Measurements from ENCODE around the gene IL7R.

Gene IL7R

DNA sequence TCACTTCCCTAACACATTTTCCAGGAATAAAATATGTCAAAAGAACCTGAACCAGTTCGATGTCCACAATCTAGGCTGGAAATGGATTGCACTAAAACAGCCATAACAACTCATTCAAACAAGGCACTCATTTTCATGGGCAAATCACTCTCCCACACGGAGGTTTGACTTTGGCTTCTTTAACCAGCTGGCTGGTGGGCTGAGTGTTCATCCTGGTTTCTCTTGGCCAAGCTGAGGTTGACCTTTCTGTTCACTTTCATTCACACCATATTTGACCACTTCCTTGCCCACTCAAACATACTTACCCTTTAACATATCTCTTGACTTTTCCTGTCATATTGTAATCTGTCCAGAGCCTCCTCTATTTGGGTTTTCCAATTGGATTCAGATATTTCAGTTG, 5.4 kb downstream of the IL7R start (continued):
- TF ChIP-seq, protein P1, sequence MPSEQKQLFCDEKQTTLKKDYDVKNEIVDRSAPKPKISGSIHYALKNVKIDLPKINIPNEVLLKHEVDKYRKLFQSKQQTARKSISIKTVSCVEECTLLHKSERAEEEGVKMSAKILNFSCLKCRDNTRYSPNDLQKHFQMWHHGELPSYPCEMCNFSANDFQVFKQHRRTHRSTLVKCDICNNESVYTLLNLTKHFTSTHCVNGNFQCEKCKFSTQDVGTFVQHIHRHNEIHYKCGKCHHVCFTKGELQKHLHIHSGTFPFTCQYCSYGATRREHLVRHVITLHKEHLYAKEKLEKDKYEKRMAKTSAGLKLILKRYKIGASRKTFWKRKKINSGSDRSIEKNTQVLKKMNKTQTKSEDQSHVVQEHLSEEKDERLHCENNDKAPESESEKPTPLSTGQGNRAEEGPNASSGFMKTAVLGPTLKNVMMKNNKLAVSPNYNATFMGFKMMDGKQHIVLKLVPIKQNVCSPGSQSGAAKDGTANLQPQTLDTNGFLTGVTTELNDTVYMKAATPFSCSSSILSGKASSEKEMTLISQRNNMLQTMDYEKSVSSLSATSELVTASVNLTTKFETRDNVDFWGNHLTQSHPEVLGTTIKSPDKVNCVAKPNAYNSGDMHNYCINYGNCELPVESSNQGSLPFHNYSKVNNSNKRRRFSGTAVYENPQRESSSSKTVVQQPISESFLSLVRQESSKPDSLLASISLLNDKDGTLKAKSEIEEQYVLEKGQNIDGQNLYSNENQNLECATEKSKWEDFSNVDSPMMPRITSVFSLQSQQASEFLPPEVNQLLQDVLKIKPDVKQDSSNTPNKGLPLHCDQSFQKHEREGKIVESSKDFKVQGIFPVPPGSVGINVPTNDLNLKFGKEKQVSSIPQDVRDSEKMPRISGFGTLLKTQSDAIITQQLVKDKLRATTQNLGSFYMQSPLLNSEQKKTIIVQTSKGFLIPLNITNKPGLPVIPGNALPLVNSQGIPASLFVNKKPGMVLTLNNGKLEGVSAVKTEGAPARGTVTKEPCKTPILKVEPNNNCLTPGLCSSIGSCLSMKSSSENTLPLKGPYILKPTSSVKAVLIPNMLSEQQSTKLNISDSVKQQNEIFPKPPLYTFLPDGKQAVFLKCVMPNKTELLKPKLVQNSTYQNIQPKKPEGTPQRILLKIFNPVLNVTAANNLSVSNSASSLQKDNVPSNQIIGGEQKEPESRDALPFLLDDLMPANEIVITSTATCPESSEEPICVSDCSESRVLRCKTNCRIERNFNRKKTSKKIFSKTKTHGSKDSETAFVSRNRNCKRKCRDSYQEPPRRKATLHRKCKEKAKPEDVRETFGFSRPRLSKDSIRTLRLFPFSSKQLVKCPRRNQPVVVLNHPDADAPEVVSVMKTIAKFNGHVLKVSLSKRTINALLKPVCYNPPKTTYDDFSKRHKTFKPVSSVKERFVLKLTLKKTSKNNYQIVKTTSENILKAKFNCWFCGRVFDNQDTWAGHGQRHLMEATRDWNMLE (tag by site-specific recombination; conservative IDR thresholded peaks at IDR 0.05; ENCODE audit: low read depth), result no peak
- TF ChIP-seq, protein P2, sequence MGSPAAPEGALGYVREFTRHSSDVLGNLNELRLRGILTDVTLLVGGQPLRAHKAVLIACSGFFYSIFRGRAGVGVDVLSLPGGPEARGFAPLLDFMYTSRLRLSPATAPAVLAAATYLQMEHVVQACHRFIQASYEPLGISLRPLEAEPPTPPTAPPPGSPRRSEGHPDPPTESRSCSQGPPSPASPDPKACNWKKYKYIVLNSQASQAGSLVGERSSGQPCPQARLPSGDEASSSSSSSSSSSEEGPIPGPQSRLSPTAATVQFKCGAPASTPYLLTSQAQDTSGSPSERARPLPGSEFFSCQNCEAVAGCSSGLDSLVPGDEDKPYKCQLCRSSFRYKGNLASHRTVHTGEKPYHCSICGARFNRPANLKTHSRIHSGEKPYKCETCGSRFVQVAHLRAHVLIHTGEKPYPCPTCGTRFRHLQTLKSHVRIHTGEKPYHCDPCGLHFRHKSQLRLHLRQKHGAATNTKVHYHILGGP (tag by site-specific recombination; IDR thresholded peaks at IDR 0.05), result no peak
- TF ChIP-seq ZSCAN30 (tag by site-specific recombination; IDR thresholded peaks at IDR 0.05), result no peak
- TF ChIP-seq ZNF610 (tag by site-specific recombination; IDR thresholded peaks at IDR 0.05; ENCODE audit: borderline replicate concordance), result no peak
- TF ChIP-seq MYNN (tag by site-specific recombination; IDR thresholded peaks at IDR 0.05; ENCODE audit: borderline replicate concordance), result no peak
- no peak for TF ChIP-seq ZNF48 (tag by site-specific recombination; IDR thresholded peaks at IDR 0.05)
- TF ChIP-seq KLF17 (tag by site-specific recombination; IDR thresholded peaks at IDR 0.05), result no peak
- TF ChIP-seq ZFP41 (tag by site-specific recombination; IDR thresholded peaks at IDR 0.05; ENCODE audit: borderline replicate concordance), result no peak
- TF ChIP-seq, protein P3, sequence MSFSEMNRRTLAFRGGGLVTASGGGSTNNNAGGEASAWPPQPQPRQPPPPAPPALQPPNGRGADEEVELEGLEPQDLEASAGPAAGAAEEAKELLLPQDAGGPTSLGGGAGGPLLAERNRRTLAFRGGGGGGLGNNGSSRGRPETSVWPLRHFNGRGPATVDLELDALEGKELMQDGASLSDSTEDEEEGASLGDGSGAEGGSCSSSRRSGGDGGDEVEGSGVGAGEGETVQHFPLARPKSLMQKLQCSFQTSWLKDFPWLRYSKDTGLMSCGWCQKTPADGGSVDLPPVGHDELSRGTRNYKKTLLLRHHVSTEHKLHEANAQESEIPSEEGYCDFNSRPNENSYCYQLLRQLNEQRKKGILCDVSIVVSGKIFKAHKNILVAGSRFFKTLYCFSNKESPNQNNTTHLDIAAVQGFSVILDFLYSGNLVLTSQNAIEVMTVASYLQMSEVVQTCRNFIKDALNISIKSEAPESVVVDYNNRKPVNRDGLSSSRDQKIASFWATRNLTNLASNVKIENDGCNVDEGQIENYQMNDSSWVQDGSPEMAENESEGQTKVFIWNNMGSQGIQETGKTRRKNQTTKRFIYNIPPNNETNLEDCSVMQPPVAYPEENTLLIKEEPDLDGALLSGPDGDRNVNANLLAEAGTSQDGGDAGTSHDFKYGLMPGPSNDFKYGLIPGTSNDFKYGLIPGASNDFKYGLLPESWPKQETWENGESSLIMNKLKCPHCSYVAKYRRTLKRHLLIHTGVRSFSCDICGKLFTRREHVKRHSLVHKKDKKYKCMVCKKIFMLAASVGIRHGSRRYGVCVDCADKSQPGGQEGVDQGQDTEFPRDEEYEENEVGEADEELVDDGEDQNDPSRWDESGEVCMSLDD (tag by site-specific recombination; IDR thresholded peaks at IDR 0.05), result no peak
- no peak for TF ChIP-seq ZNF654 (tag by site-specific recombination; IDR thresholded peaks at IDR 0.05; ENCODE audit: low read depth)
- no peak for TF ChIP-seq ZNF23 (tag by site-specific recombination; IDR thresholded peaks at IDR 0.05; ENCODE audit: borderline replicate concordance)

GRCh38 chr5:35863159-35863558, 6.5 kb downstream of the IL7R start:
- Histone ChIP-seq H3K27ac (ENCODE audit: extremely low read depth, low read depth, low read length) (no peak overlapping the region), H3K9me3 (ENCODE audit: control insufficient read depth, insufficient read depth, low read depth, low read length) (no peaks in the 10 kb centered on the region; the same call in 1 of the 2 replicates), H3K4me3 (ENCODE audit: low read depth, low read length) (no peak overlapping the region), H3K36me3 (ENCODE audit: control insufficient read depth in 2 of 2, insufficient read depth in 1 of 2, low read length in 2 of 2) (no peaks in the 10 kb centered on the region), H3K4me1 (ENCODE audit: control insufficient read depth, insufficient read depth, low read length) (no peaks in the 10 kb centered on the region)
- POLR2A ChIA-PET, result no interaction called here
- TF ChIP-seq KLF8 (tag by site-specific recombination; IDR thresholded peaks at IDR 0.05) (no peak), SP3 (tag by site-specific recombination; IDR thresholded peaks at IDR 0.05) (no peak), ZNF362 (tag by site-specific recombination; IDR thresholded peaks at IDR 0.05) (no peak), ZNF426 (tag by site-specific recombination; IDR thresholded peaks at IDR 0.05) (no peak), ZNF138 (tag by site-specific recombination; IDR thresholded peaks at IDR 0.05; ENCODE audit: borderline replicate concordance) (no peak), ZNF146 (tag by site-specific recombination; IDR thresholded peaks at IDR 0.05) (no peak), ZXDB (tag by site-specific recombination; IDR thresholded peaks at IDR 0.05) (no peak), ZNF132 (tag by site-specific recombination; IDR thresholded peaks at IDR 0.05; ENCODE audit: borderline replicate concordance) (no peak), OVOL3 (tag by site-specific recombination; IDR thresholded peaks at IDR 0.05) (no peak)
- TF ChIP-seq, protein P4, sequence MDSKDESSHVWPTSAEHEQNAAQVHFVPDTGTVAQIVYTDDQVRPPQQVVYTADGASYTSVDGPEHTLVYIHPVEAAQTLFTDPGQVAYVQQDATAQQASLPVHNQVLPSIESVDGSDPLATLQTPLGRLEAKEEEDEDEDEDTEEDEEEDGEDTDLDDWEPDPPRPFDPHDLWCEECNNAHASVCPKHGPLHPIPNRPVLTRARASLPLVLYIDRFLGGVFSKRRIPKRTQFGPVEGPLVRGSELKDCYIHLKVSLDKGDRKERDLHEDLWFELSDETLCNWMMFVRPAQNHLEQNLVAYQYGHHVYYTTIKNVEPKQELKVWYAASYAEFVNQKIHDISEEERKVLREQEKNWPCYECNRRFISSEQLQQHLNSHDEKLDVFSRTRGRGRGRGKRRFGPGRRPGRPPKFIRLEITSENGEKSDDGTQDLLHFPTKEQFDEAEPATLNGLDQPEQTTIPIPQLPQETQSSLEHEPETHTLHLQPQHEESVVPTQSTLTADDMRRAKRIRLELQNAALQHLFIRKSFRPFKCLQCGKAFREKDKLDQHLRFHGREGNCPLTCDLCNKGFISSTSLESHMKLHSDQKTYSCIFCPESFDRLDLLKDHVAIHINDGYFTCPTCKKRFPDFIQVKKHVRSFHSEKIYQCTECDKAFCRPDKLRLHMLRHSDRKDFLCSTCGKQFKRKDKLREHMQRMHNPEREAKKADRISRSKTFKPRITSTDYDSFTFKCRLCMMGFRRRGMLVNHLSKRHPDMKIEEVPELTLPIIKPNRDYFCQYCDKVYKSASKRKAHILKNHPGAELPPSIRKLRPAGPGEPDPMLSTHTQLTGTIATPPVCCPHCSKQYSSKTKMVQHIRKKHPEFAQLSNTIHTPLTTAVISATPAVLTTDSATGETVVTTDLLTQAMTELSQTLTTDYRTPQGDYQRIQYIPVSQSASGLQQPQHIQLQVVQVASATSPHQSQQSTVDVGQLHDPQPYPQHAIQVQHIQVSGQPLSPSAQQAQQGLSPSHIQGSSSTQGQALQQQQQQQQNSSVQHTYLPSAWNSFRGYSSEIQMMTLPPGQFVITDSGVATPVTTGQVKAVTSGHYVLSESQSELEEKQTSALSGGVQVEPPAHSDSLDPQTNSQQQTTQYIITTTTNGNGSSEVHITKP (tag by site-specific recombination; IDR thresholded peaks at IDR 0.05), result no peak
- CTCF ChIA-PET, result interaction anchor here (0.6 kb wide), 1 partner anchor 399 kb away, joined by 4 read pairs; no protein-coding TSS in a partner anchor

Measured in HEK293 (cell line).